Body of pancreas (tissue), 4 donors: ENCODE measurements around the gene MED31. TPM values are rescaled to one million over a fixed set of nuclear protein-coding genes. Genes with fewer than 3 reads are reported as not detected.
A peak's percentile ranks its signal among the peaks of the same experiment; 100 is the strongest.

Source experiments
- ATAC-seq: fragments of 150-250 bp; one replicate; pipeline ENCODE4 v1.9.1; 2016
- DNase-seq, 4 donors: peaks; one replicate each; pipeline ENCODE4 v3.0.0-alpha.2; 2019
- H3K27ac ChIP-seq, 4 donors: fragments of 200-600 bp; sonication (generic); 1 replicate in 3 of 4; 2 replicates in 1 of 4; pipeline versions ENCODE4 v1.5.1 to v1.6.1; 2016 to 2019; ENCODE audit warnings: mild to moderate bottlenecking in 1 of 4, mixed read lengths in 1 of 4, moderate library complexity in 1 of 4
- H3K27me3 ChIP-seq, 2 donors: fragments of 200-600 bp; sonication (generic); one replicate each; pipeline ENCODE4 v1.6.0; 2016; ENCODE audit warnings: mild to moderate bottlenecking in 1 of 2
- H3K36me3 ChIP-seq, 2 donors: fragments of 200-600 bp; sonication (generic); replicated peaks in 1 of 2; 2 replicates each; pipeline ENCODE4 v1.5.1; 2016; ENCODE audit warnings: low read depth in 2 of 2; ENCODE audit not compliant: insufficient read depth in 1 of 2
- H3K4me1 ChIP-seq: fragments of 200-600 bp; sonication (generic); one replicate; pipeline ENCODE4 v1.6.0; 2016
- H3K4me3 ChIP-seq, 2 donors: fragments of 200-600 bp; sonication (generic); 1 replicate in 1 of 2; 2 replicates in 1 of 2; pipeline ENCODE4 v1.5.1; 2016 to 2019
- H3K9me3 ChIP-seq, 3 donors: fragments of 200-600 bp; sonication (generic); 1 replicate in 2 of 3; 2 replicates in 1 of 3; pipeline ENCODE4 v1.5.1; 2016
- POLR2A ChIP-seq, 3 donors: fragments of 450-650 bp; IDR thresholded peaks; one replicate each; pipeline ENCODE4 v1.6.1; 2016; ENCODE audit warnings: antibody characterized with exemption in 3 of 3, mild to moderate bottlenecking in 2 of 3
- WGBS, 2 donors: methylation state at CpG; one replicate each; pipeline ENCODE4 v1.1.5; 2017; 5-methylcytosine and 5-hydroxymethylcytosine counted together
- intact Hi-C: fragments of 100-400 bp; cut with DNase I; formaldehyde crosslinking; loops from one replicate; pipeline ENCODE4 v1.15.1; 2023
- total RNA-seq, 2 donors: library from RNA; depleted of rRNA; stranded (reverse); fragments of >200 nt; gene quantifications; one replicate each; pipeline ENCODE4 v1.1.0, GENCODE V29; 2016
- TF ChIP-seq, protein P1 (sequence below), 7 experiments: fragments of 450-650 bp in 4 of 7; fragments of 200-600 bp in 3 of 7; sonication (generic) in 3 of 7; IDR thresholded peaks; one replicate each; pipeline ENCODE4 v1.5.1; 2016 to 2019; ENCODE audit warnings: antibody characterized with exemption in 7 of 7

The MED31 gene
- total RNA-seq, 2 donors from 2014 or later = 6.2 to 9.9 TPM

DNA sequence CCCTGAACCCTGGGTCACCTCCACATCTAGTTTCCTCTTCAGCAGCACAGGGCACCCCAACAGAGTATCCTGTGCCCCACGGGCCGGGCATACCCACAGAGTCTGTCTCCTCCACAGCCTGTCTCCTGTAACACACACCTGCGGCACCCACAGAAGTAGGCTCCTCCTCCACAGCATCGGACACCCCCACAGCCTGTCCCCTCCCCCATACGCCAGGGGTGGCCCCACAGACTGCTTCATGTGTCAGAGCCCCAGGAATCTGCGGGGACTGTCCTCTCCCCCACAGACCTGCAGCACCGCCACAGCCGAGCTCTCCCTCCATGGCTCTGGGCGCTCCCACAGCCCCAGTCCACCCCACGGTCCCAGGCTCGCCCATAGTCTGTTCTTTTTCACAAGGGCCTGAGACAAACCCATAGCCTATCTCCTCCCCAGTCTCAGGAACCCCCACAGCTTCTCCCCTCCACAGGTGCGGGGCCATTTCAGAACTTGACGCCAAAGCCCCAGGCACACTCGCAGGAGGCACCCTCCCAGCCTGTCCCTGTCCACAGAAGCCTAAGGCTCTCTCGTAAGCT, 12.3 kb downstream of the MED31 start:
- no peaks in the 10 kb centered on the region for H3K27me3 ChIP-seq
- ATAC-seq (no peak), DNase-seq (no peak)
- no peaks in the 10 kb centered on the region for H3K36me3 ChIP-seq
- no peak for TF ChIP-seq POLR2A (IDR thresholded peaks at IDR 0.05)
- TF ChIP-seq, protein P1, sequence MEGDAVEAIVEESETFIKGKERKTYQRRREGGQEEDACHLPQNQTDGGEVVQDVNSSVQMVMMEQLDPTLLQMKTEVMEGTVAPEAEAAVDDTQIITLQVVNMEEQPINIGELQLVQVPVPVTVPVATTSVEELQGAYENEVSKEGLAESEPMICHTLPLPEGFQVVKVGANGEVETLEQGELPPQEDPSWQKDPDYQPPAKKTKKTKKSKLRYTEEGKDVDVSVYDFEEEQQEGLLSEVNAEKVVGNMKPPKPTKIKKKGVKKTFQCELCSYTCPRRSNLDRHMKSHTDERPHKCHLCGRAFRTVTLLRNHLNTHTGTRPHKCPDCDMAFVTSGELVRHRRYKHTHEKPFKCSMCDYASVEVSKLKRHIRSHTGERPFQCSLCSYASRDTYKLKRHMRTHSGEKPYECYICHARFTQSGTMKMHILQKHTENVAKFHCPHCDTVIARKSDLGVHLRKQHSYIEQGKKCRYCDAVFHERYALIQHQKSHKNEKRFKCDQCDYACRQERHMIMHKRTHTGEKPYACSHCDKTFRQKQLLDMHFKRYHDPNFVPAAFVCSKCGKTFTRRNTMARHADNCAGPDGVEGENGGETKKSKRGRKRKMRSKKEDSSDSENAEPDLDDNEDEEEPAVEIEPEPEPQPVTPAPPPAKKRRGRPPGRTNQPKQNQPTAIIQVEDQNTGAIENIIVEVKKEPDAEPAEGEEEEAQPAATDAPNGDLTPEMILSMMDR (IDR thresholded peaks at IDR 0.05) = no peak
- no peak overlapping the region for H3K27ac ChIP-seq
- 15 to 26% methylated on average over 13 to 14 of the region's 15 CpGs for WGBS, 2 donors
- no peaks in the 10 kb centered on the region for H3K9me3 ChIP-seq
- peak overlapping the region in 1 of 2 donors; percentile 74 for H3K4me3 ChIP-seq
- H3K4me1 ChIP-seq = peaks cover 34% of the 10 kb centered on the region
- intact Hi-C loops = no loop called here

DNA sequence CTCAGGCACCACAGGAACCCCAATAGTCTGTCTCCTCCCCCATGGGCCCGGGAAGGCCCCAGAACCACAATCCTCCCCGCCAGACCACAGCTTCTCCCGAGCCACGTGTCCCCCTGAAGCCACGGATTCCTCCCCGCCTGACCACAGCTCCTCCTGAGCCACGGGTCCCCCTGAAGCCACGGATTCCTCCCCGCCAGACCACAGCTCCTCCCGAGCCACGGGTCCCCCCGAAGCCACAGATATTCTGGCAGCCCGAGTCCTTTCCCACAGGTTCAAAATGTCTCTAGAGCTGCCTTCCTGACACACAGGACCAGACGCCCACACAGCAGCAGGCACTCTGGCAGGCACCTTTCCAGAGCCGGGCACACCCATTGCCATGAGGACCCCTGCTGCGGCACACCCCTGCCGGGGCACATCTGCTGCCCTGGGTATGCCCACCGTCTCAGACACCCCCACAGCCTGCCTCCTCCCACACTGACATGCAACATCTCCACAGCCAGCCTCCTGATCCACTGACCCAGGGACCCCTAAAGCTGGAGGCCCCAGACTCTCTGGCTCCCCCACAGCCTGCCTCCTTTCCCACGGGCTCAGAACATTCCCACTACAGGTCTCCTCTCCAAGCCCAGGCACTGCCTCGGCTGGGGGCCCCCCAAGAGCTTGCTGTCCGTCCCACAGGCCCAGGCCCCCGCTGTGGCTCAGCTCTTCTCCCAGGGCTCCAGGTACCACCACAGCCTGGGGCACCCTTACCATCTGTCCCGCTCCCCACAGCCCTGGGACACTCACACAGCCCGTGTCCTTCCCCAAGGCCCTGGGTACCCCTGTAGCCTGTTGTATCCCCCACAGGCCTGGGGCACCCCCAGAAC, 13.1 kb downstream of the MED31 start:
- H3K27ac ChIP-seq = no peak overlapping the region
- H3K36me3 ChIP-seq = peaks cover 0 to 3% of the 10 kb centered on the region in 2 donors
- no peak for DNase-seq
- H3K9me3 ChIP-seq = no peaks in the 10 kb centered on the region
- H3K27me3 ChIP-seq = no peaks in the 10 kb centered on the region
- ATAC-seq = no peak
- TF ChIP-seq POLR2A (IDR thresholded peaks at IDR 0.05) = no peak
- TF ChIP-seq, protein P1 (IDR thresholded peaks at IDR 0.05) = no peak
- intact Hi-C loops = no loop called here
- H3K4me1 ChIP-seq = peaks cover 34% of the 10 kb centered on the region
- WGBS, 2 donors = 80% methylated on average over 24 of the region's 24 CpGs
- H3K4me3 ChIP-seq = no peak overlapping the region

- DNase-seq = no peak
- H3K4me1 ChIP-seq = peaks cover 30% of the 10 kb centered on the region
- no peaks in the 10 kb centered on the region for H3K9me3 ChIP-seq
- 93 to 94% methylated on average over 6 of the region's 6 CpGs for WGBS, 2 donors
- no peak for ATAC-seq
- intact Hi-C loops = no loop called here
- H3K27ac ChIP-seq = no peak overlapping the region
- H3K36me3 ChIP-seq = peaks cover 0 to 3% of the 10 kb centered on the region in 2 donors
- no peaks in the 10 kb centered on the region for H3K27me3 ChIP-seq
- no peak overlapping the region for H3K4me3 ChIP-seq
- TF ChIP-seq POLR2A (IDR thresholded peaks at IDR 0.05) = no peak
- TF ChIP-seq, protein P1 (IDR thresholded peaks at IDR 0.05) = no peak
Observed at GRCh38 chr17:6637458-6637840, 14.0 kb downstream of the MED31 start.

GRCh38 chr17:6636616-6637457, 14.6 kb downstream of the MED31 start:
- 91 to 92% methylated on average over 12 to 17 of the region's 17 CpGs for WGBS, 2 donors
- H3K4me1 ChIP-seq = peaks cover 23% of the 10 kb centered on the region
- ATAC-seq (no peak), DNase-seq (no peak)
- no peak overlapping the region for H3K27ac ChIP-seq
- TF ChIP-seq POLR2A (IDR thresholded peaks at IDR 0.05) = no peak
- TF ChIP-seq, protein P1 (IDR thresholded peaks at IDR 0.05) = no peak
- intact Hi-C loops = no loop called here
- H3K9me3 ChIP-seq = no peaks in the 10 kb centered on the region
- peaks cover 0 to 3% of the 10 kb centered on the region in 2 donors for H3K36me3 ChIP-seq
- H3K27me3 ChIP-seq = no peaks in the 10 kb centered on the region
- no peak overlapping the region for H3K4me3 ChIP-seq
